Esophagus squamous epithelium (tissue), 4 donors: ENCODE results near the gene CABCOCO1.

Source experiments
- POLR2A ChIP-seq, 4 donors: fragments of 450-650 bp; IDR thresholded peaks; one replicate each; pipeline ENCODE4 v1.6.1; 2017; ENCODE audit warnings: antibody characterized with exemption in 4 of 4, mild to moderate bottlenecking in 4 of 4, moderate library complexity in 3 of 4
- TF ChIP-seq, protein P1 (sequence below), 6 experiments: fragments of 450-650 bp in 4 of 6; fragments of 200-600 bp in 2 of 6; sonication (generic) in 2 of 6; IDR thresholded peaks; one replicate each; pipeline ENCODE4 v1.5.1; 2016 to 2019; ENCODE audit warnings: antibody characterized with exemption in 6 of 6, mild to moderate bottlenecking in 4 of 6, moderate library complexity in 4 of 6

DNA sequence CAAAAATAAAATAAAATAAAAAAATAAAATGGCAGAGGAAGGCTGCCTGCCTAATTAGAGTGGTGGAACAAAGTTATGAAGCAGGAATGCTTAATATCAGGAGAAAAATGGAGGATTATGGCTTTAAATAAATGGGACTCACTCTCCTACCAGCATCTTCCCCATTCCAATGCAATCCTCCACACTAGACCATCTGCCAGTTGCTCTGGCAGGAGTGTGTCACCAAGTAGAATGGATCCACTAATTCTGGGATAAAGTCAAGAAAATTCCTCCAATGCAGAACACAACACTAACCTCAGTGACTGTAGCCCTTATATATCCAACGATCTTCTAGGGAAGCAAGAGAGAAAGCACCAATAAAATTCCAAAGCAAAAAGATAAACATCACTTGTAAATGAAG is 126.3 kb downstream of the CABCOCO1 start:
- TF ChIP-seq, protein P1, sequence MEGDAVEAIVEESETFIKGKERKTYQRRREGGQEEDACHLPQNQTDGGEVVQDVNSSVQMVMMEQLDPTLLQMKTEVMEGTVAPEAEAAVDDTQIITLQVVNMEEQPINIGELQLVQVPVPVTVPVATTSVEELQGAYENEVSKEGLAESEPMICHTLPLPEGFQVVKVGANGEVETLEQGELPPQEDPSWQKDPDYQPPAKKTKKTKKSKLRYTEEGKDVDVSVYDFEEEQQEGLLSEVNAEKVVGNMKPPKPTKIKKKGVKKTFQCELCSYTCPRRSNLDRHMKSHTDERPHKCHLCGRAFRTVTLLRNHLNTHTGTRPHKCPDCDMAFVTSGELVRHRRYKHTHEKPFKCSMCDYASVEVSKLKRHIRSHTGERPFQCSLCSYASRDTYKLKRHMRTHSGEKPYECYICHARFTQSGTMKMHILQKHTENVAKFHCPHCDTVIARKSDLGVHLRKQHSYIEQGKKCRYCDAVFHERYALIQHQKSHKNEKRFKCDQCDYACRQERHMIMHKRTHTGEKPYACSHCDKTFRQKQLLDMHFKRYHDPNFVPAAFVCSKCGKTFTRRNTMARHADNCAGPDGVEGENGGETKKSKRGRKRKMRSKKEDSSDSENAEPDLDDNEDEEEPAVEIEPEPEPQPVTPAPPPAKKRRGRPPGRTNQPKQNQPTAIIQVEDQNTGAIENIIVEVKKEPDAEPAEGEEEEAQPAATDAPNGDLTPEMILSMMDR (IDR thresholded peaks at IDR 0.05), result no peak
- no peak for TF ChIP-seq POLR2A (IDR thresholded peaks at IDR 0.05)
